ENCODE results near the gene NFKBIB. TPM values are rescaled to one million over a fixed set of nuclear protein-coding genes. Genes with fewer than 3 reads are reported as not detected.

The NFKBIB gene
- polyA plus RNA-seq, 1 donor from 2014 or later: 21.4 TPM

GRCh38 chr19:38929929-38930775 is 30.4 kb downstream of the NFKBIB start, which contains the start of gene SARS2:
SARS2 (minus strand) TSS chr19:38930763; CDS start chr19:38930736, 27 bp downstream.
- TF ChIP-seq TAF1 (IDR thresholded peaks at IDR 0.05; ENCODE audit: low read depth) (peak; percentile 44), EZH2 (IDR thresholded peaks at IDR 0.05; ENCODE audit: borderline replicate concordance, insufficient read depth, low read length, poor library complexity, severe bottlenecking) (no peak), POLR2AphosphoS5 (IDR thresholded peaks at IDR 0.05) (peak; percentile 92), EP300 (conservative IDR thresholded peaks at IDR 0.05; ENCODE audit: poor library complexity, severe bottlenecking) (peak; percentile 77), REST (IDR thresholded peaks at IDR 0.05; ENCODE audit: borderline replicate concordance) (peak; percentile 56), MXI1 (conservative IDR thresholded peaks at IDR 0.05; ENCODE audit: poor library complexity, severe bottlenecking) (peak; percentile 97), SMC3 (conservative IDR thresholded peaks at IDR 0.05; ENCODE audit: poor library complexity) (peak; percentile 98), RAD21 (conservative IDR thresholded peaks at IDR 0.05) (peak; percentile 89), CTCF (IDR thresholded peaks at IDR 0.05; ENCODE audit: poor library complexity, severe bottlenecking) (peak; percentile 100)
- no peaks in the 10 kb centered on the region for H3K36me3 ChIP-seq (ENCODE audit: insufficient read depth, low read length)
- H3K4me3 ChIP-seq (ENCODE audit: low read length): peak within 1 kb of the TSS; percentile 71
- H3F3A ChIP-seq (ENCODE audit: insufficient read depth, low read length, poor library complexity, severe bottlenecking): no peaks in the 10 kb centered on the region
- peak within 1 kb of the TSS; percentile 90 for H3K4me2 ChIP-seq (ENCODE audit: low read length)
- H3K9me3 ChIP-seq (ENCODE audit: low read length): no peaks in the 10 kb centered on the region
- peak within 1 kb of the TSS; percentile 86 for H3K27ac ChIP-seq (ENCODE audit: low read length)
- H2AFZ ChIP-seq (ENCODE audit: low read depth, low read length): peak within 1 kb of the TSS; percentile 61
- no peaks in the 10 kb centered on the region for H3K9me2 ChIP-seq (ENCODE audit: insufficient read depth, low read length)
- peaks cover 12% of the 10 kb centered on the region for H3K79me2 ChIP-seq (replicated peaks; ENCODE audit: insufficient read depth, low read length)
- peak within 1 kb of the TSS; percentile 80 for H3K9ac ChIP-seq (ENCODE audit: low read length)
- no peaks in the 10 kb centered on the region for H4K20me1 ChIP-seq (ENCODE audit: insufficient read depth)
- no peaks in the 10 kb centered on the region for H3K27me3 ChIP-seq (ENCODE audit: insufficient read depth, low read depth, low read length)

- Histone ChIP-seq H3K79me2 (replicated peaks; ENCODE audit: insufficient read depth, low read length) (peaks cover 12% of the 10 kb centered on the region), H3K27ac (ENCODE audit: low read length) (peak within 1 kb of the TSS; percentile 86), H2AFZ (ENCODE audit: low read depth, low read length) (peak within 1 kb of the TSS; percentile 61), H3K4me3 (ENCODE audit: low read length) (peak within 1 kb of the TSS; percentile 71), H3K9ac (ENCODE audit: low read length) (peak within 1 kb of the TSS; percentile 80), H3K27me3 (ENCODE audit: insufficient read depth, low read depth, low read length) (no peaks in the 10 kb centered on the region), H3K9me2 (ENCODE audit: insufficient read depth, low read length) (no peaks in the 10 kb centered on the region), H3K36me3 (ENCODE audit: insufficient read depth, low read length) (no peaks in the 10 kb centered on the region), H3K4me2 (ENCODE audit: low read length) (peak within 1 kb of the TSS; percentile 90), H3K9me3 (ENCODE audit: low read length) (no peaks in the 10 kb centered on the region), H3F3A (ENCODE audit: insufficient read depth, low read length, poor library complexity, severe bottlenecking) (no peaks in the 10 kb centered on the region), H4K20me1 (ENCODE audit: insufficient read depth) (no peaks in the 10 kb centered on the region)
- TF ChIP-seq POLR2AphosphoS5 (IDR thresholded peaks at IDR 0.05) (peak; percentile 55), TAF1 (IDR thresholded peaks at IDR 0.05; ENCODE audit: low read depth) (no peak), RAD21 (conservative IDR thresholded peaks at IDR 0.05) (no peak), REST (IDR thresholded peaks at IDR 0.05; ENCODE audit: borderline replicate concordance) (no peak), EZH2 (IDR thresholded peaks at IDR 0.05; ENCODE audit: borderline replicate concordance, insufficient read depth, low read length, poor library complexity, severe bottlenecking) (no peak), MXI1 (conservative IDR thresholded peaks at IDR 0.05; ENCODE audit: poor library complexity, severe bottlenecking) (peak; percentile 93)
These were observed 31.2 kb downstream of the NFKBIB start, which contains the start of gene MRPS12 for GRCh38 chr19:38930776-38931520. MRPS12 (plus strand) TSS chr19:38930944; CDS start chr19:38931295, 351 bp downstream.
